MCF 10A (cell line): ENCODE measurements around the gene PPAT. TPM values are rescaled to one million over a fixed set of nuclear protein-coding genes. Genes with fewer than 3 reads are reported as not detected.

Experiments
- BruUV-seq: library from RNA; stranded (reverse); fragments of 400-500 nt; replicated peaks from 2 replicates; lab custom pipeline; 2021; lab: Mats Ljungman, UMichigan
- CTCF ChIA-PET: fragments of 300-600 bp; sonication (Branson Sonifier 250); formaldehyde crosslinking; extraction: SDS; loops from one replicate; lab custom pipeline; 2021; ENCODE audit warnings: antibody characterized with exemption, inconsistent platforms; lab: Yijun Ruan, JAX
- POLR2A ChIA-PET: fragments of 300-600, 350-650 bp; sonication (Branson Sonifier 250); formaldehyde crosslinking; extraction: SDS; loops from one replicate; lab custom pipeline; 2020; ENCODE audit warnings: antibody characterized with exemption, inconsistent platforms; lab: Yijun Ruan, JAX
- DNase-seq: peaks from one replicate; pipeline ENCODE4 v3.0.0-alpha.2; 2018; ENCODE audit not compliant: unreplicated experiment
- H3K27ac Mint-ChIP-seq: one replicate; pipeline ENCODE4 v1.8.0; 2022; ENCODE audit warnings: mild to moderate bottlenecking, low read depth, mixed read lengths; ENCODE audit not compliant: unreplicated experiment
- H3K27me3 Mint-ChIP-seq: one replicate; pipeline ENCODE4 v1.8.0; 2022; ENCODE audit warnings: mixed read lengths; ENCODE audit not compliant: insufficient read depth, unreplicated experiment
- H3K36me3 Mint-ChIP-seq: one replicate; pipeline ENCODE4 v1.8.0; 2022; ENCODE audit warnings: mild to moderate bottlenecking, moderate library complexity, mixed read lengths; ENCODE audit not compliant: insufficient read depth, unreplicated experiment
- H3K4me1 Mint-ChIP-seq: one replicate; pipeline ENCODE4 v1.8.0; 2022; ENCODE audit warnings: mixed read lengths; ENCODE audit not compliant: insufficient read depth, unreplicated experiment
- H3K4me3 Mint-ChIP-seq: one replicate; pipeline ENCODE4 v1.8.0; 2022; ENCODE audit warnings: mild to moderate bottlenecking, moderate library complexity, mixed read lengths; ENCODE audit not compliant: unreplicated experiment
- H3K9me3 Mint-ChIP-seq: one replicate; pipeline ENCODE4 v1.8.0; 2022; ENCODE audit warnings: mixed read lengths; ENCODE audit not compliant: unreplicated experiment
- CTCF ChIP-seq: fragments of 200-600 bp; IDR thresholded peaks from one replicate; pipeline ENCODE4 v1.8.0; 2022; ENCODE audit warnings: antibody characterized with exemption, mild to moderate bottlenecking; ENCODE audit not compliant: unreplicated experiment
- intact Hi-C: fragments of 100-400 bp; cut with micrococcal nuclease; formaldehyde crosslinking; loops from 2 replicates; pipeline ENCODE4 v1.14.1; 2022
- total RNA-seq: library from RNA; stranded (reverse); gene quantifications from 2 replicates; pipeline ENCODE4 v1.2.3, GENCODE V29; 2022

The PPAT gene
- total RNA-seq, 1 experiment from 2014 or later, result 47.0 TPM

GRCh38 chr4:56444719-56445118 lies 9.3 kb upstream of the PPAT start:
- Mint-ChIP-seq H3K27ac (peak overlapping the region; percentile 27), H3K27me3 (no peaks in the 10 kb centered on the region), H3K4me1 (peaks cover 25% of the 10 kb centered on the region), H3K9me3 (no peaks in the 10 kb centered on the region), H3K4me3 (no peak overlapping the region), H3K36me3 (peaks cover 89% of the 10 kb centered on the region)
- intact Hi-C loops, result no loop called here
- POLR2A ChIA-PET, result interaction anchor here (0.9 to 3.4 kb wide), 6 partner anchors 8 to 23 kb away, joined by 3 to 16 read pairs (median 6); partner anchors contain the start of gene PAICS
- no TSS peak for BruUV-seq
- CTCF ChIA-PET, result interaction anchor here (0.8 to 1.3 kb wide), 2 partner anchors 13 to 19 kb away, joined by 3 to 4 read pairs; no protein-coding TSS in a partner anchor
- DNase-seq, result no peak
- TF ChIP-seq CTCF, result no peak

GRCh38 chr4:56440983-56441382 lies 5.6 kb upstream of the PPAT start:
- no TSS peak for BruUV-seq
- CTCF ChIA-PET, result no interaction called here
- Mint-ChIP-seq H3K27ac (no peak overlapping the region), H3K4me1 (peaks cover 40% of the 10 kb centered on the region), H3K27me3 (no peaks in the 10 kb centered on the region), H3K36me3 (peaks cover 64% of the 10 kb centered on the region), H3K9me3 (no peaks in the 10 kb centered on the region), H3K4me3 (no peak overlapping the region)
- POLR2A ChIA-PET, result interaction anchor here (1.2 to 1.8 kb wide), 2 partner anchors 12 to 26 kb away, joined by 3 to 5 read pairs; no protein-coding TSS in a partner anchor
- no peak for DNase-seq
- TF ChIP-seq CTCF, result no peak
- intact Hi-C loops, result no loop called here

GRCh38 chr4:56438766-56439165 lies 3.4 kb upstream of the PPAT start:
- Mint-ChIP-seq H3K36me3 (peaks cover 44% of the 10 kb centered on the region), H3K4me3 (peak overlapping the region; percentile 95), H3K27ac (no peak overlapping the region), H3K4me1 (peaks cover 40% of the 10 kb centered on the region), H3K9me3 (no peaks in the 10 kb centered on the region), H3K27me3 (no peaks in the 10 kb centered on the region)
- CTCF ChIA-PET, result interaction anchor here (0.7 to 1.3 kb wide), 4 partner anchors 13 to 398 kb away, joined by 3 to 6 read pairs (median 4); no protein-coding TSS in a partner anchor
- intact Hi-C loops, result no loop called here
- BruUV-seq, result no TSS peak
- no peak for TF ChIP-seq CTCF
- no peak for DNase-seq
- POLR2A ChIA-PET, result interaction anchor here (6.2 to 8.1 kb wide), 4 partner anchors 21 to 51 kb away, joined by 90 to 131 read pairs (median 110); partner anchors contain the start of genes AASDH and SRP72

GRCh38 chr4:56434599-56435139 lies 746 bp downstream of the PPAT start:
- peaks cover 18% of the 10 kb centered on the region for H3K4me1 Mint-ChIP-seq
- intact Hi-C loops, result loop anchor here (2.0 kb wide), 2 partner anchors 24 to 48 kb away; partner anchors contain the start of gene AASDH
- DNase-seq, result peak; percentile 83
- peak overlapping the region; percentile 91 for H3K27ac Mint-ChIP-seq
- CTCF ChIA-PET, result interaction anchor here (0.6 to 3.6 kb wide), 8 partner anchors 10 to 402 kb away, joined by 3 to 35 read pairs (median 5); no protein-coding TSS in a partner anchor
- POLR2A ChIA-PET, result interaction anchor here (0.5 to 8.1 kb wide), 24 partner anchors 9 to 1036 kb away, joined by 3 to 131 read pairs (median 8); partner anchors contain the start of genes AASDH, CEP135, NOA1 and POLR2B
- H3K27me3 Mint-ChIP-seq, result no peaks in the 10 kb centered on the region
- BruUV-seq, result TSS peak; percentile 51
- peak overlapping the region; percentile 95 for H3K4me3 Mint-ChIP-seq
- TF ChIP-seq CTCF, result no peak
- H3K36me3 Mint-ChIP-seq, result peaks cover 12% of the 10 kb centered on the region
- H3K9me3 Mint-ChIP-seq, result no peaks in the 10 kb centered on the region
